ENCODE results near the gene ZFYVE21. TPM values are rescaled to one million over a fixed set of nuclear protein-coding genes. Genes with fewer than 3 reads are reported as not detected.
A peak's percentile ranks its signal among the peaks of the same experiment; 100 is the strongest.
"Not testable (repeated sequence)": the region's sequence is repeated elsewhere in the genome, so short reads cannot be mapped to it uniquely, and the experiment has no call there.

Gene ZFYVE21
- total RNA-seq, 1 donor from 2014 or later: 53.1 TPM

DNA sequence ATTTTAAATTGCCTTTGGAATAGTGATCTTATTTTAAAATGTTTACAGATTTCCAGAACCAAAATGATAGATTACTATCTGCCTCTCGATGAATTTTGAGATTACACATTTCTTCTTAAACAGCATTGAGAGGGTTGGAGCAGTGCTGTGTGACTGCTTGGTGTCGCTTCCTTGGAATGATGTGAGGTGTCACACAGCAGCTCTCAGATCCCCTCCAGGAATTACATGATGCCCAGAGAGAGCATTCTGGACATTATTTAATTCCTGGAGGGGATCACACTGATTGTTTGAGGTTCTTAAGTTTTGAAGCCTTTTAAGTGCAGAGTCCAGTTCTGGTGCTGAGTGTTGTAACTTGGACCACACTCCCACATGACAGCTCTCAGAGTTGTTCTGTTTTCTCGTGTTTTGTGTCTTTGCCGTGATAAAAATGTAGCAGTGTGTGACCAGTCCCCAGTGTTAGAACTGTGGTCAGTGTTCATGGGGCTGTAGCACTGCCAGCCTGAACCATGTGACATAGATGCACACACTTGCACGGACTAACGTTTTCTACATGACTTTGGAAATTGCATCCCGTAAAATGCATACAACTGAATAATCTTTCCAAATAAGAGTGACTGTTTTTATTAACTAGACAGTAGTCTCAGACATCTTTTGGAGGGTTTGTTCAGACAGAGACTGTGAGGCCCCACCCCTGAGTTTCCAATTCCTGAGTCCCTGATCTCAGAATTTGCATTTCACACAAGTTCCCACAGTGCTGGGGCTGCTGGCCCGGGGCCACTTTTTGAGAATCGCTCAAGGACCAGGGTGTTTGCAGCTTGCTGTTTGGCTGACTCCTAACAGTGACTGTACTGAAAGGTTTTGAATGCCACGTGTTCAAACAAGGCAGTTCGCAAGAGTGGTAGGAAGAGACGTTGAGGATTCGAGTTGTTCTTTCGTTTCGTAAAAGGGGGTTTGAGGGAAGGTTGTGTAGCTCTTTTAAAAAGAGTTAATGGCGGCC, 26.4 kb upstream of the ZFYVE21 start:
- DNase-seq (peak; percentile 77), ATAC-seq (peak; percentile 75)
- intact Hi-C loops (cut with micrococcal nuclease): no loop called here

DNA sequence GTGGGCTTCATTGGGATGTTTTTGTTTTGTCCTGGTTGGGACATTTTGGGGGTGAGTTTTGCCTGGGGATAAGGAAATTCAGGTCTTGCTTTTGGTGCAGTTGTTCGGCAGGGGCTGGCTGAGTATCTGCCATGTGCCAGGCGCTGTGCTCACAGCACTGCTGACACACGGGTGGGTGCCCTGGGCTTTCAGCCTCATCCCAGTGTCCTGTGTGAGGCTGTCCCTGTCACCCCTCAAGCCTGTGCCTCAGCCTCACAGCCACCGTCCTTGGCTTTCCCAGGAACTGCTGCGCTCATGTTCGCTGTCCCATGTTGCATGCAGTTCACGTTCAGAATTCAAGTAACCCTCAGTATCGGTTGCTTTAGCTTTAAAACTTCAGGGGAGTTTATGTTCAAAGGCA, 25.3 kb upstream of the ZFYVE21 start:
- no peak for ATAC-seq
- intact Hi-C loops (cut with micrococcal nuclease): no loop called here
- DNase-seq: no peak

DNA sequence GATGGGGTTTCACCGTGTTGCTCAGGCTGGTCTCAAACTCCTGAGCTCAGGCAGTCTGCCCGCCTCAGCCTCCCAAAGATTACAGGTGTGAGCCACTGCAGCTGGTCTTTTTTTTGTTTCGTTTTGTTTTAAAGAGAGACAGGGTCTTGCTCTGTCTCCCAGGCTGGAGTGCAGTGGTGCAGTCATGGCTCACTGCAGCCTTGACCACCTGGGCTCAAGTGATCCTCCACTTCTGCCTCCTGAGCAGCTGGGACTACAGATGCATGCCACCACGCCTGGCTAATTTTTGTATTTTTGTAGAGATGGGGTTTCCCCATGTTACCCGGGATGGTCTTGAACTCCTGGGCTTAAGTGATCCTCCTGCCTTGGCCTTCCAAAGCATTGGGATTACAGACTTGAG, 24.0 kb upstream of the ZFYVE21 start:
- intact Hi-C loops (cut with micrococcal nuclease); DNase-seq; ATAC-seq: not testable (repeated sequence)

DNA sequence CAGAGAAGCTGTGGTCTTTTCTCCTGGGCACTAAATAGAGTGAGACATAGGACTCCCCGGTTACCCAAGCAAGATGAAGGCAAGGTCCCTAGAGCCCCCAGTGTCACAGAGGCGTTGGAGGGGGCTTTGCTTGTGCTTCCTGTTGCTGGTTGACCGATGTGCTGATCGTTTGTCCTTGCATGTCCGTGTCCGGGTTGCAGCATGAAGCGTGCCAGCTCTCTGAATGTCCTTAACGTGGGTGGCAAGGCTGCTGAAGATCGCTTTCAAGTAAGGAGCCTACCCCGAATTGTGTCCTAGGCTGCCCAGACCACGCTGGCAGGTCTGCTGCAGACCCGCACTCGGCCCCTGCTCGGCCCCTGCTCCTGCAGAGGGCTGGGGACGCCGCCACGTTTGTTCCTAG, 23.5 kb upstream of the ZFYVE21 start:
- intact Hi-C loops (cut with micrococcal nuclease): no loop called here
- ATAC-seq (no peak), DNase-seq (no peak)

DNA sequence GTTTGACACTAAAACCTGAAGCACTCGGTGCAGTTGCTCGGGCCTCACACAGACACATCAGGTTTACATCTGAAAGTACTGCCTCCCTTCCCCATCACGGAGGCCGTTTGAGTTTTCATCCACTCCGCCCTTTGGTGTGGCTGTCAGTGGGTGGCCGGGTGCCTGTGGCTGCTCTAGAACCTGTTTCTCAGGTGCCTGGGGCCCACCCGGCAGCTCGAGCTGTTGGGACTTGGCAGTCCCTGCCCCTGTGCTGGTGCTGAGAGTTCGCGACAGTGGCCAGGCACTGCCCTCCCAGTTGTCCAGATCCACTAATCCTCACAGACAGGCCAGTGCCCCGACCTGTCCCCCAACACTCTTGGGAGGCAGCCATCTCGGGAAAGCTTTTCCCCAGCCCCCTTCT, 22.7 kb upstream of the ZFYVE21 start:
- ATAC-seq: no peak
- no peak for DNase-seq
- intact Hi-C loops (cut with micrococcal nuclease): no loop called here

DNA sequence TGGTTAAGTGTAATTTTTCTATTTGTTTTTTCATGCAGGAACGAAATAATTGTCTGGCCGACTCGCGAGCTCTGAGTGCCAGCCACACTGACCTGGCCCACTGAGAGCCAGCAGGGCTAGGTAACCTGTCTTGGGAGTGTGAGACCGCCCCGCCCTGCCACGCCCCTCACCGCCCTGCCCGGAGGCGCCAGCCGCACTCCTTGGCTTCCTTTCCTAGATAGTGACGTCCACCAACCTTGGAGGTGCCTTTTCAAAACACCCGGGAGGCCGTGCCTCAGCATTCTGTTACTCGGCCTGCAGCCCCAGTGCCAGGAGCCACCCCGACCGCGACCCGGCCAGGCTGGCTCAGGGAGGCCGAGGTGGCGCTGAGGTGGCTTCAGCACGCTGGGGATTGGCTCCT, 22.1 kb upstream of the ZFYVE21 start:
- ATAC-seq (no peak), DNase-seq (no peak)
- intact Hi-C loops (cut with micrococcal nuclease): no loop called here

DNA sequence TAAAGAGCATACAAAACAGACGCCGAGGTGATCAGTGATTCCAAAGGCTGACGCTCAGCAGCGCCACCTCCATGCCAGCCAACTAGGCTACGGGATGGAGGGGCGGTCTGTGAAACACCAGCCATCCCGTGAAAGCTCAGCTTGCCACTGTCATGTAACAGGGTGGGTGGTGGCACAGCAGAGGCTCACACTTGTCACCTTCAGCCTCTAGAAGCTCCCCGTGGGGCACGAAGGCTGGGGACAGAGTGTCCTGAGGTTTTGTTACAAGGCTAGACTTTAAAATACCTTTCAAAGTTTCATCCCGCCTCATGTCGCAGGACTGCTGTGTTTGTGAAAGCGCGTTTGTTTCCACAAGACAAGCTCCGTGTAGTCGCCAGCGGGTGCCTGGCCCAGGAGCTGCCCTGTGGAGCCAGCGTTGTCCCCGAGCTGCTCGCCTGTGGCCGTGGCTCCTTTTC, 21.0 kb upstream of the ZFYVE21 start:
- no peak for DNase-seq
- intact Hi-C loops (cut with micrococcal nuclease): no loop called here
- ATAC-seq: no peak

DNA sequence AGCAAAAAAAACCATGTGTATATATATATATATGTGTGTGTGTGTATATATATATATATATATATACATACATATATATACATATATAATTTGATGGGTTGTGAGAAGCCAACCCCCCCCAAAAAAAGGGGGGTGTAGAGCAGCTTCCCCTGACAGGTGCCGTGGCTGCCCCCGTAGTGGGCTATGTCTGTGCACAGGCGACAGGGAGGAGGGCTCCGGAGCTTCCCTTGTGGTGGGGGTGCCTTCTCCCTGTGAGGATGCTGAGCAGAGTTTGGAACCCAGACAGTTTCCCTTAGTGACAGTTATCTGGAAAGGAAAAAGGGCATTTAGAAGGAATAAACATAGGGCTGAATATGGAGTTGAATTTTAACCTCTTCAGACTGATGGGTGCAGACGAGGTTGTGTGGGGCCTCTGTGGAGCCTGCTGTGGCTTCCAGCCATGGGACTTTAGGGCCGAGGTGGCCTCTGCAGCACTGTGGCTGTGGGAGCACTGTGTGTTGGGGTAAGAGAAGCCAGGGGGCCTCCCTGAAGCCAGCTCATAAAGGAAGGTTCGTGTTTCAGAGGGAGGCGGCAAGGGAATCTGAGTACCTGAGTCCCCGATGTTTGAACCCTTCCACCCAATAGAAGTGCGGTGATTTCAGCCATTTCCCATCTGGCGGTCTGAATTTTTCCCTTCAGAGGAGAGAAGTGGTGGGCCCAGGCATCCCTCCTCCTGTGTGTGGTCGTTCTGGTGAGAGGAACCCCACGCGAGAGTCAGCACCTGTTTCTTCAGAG, 20.1 kb upstream of the ZFYVE21 start:
- ATAC-seq (no peak), DNase-seq (no peak)
- intact Hi-C loops (cut with micrococcal nuclease): no loop called here

DNA sequence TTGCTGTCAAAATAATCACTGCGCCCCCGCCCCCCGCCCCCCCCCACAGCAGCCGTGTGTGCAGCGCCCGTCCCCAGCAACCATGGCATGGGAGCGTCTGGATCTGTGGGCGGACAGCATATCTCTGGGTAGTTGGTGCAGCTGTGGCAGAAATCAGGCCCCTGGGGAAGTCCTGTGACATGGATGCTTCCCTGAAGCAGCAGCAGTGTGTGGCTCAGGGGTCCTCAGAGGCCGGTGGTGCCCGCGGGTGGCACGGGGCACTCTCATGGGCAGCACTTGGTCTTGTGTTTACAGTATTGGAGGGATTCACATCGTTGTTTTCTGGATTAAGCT, 19.6 kb upstream of the ZFYVE21 start:
- ATAC-seq: no peak
- DNase-seq: no peak
- intact Hi-C loops (cut with micrococcal nuclease): no loop called here

DNA sequence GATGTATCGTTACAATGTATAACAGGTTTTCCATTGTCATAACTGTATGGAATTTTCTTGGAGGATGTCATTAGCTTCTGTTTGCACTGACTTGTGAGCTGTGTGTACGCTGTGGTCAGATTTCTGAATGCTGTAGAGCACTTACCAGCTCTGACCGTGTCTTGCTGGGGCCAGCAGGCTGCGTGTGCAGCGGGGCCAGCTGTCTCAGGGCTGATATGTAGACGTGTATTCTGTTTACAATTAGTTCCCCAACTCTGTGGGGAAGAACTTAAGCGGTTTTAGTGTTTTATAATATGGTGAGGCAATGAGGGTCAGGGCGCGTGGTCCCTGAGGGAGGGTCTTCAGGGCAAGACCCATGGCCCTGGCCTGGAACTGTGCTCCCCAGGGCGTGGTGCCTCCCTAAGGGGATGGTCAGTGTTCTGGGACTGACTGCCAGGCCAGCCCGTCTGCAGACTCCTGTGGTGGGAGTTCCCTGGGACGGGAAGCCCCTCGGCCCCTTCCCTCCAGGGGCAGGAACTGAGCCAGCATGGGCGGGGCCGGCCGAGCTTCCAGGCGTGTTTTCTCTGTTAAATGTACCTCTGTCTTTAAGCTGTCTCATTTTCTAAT, 19.0 kb upstream of the ZFYVE21 start:
- intact Hi-C loops (cut with micrococcal nuclease): no loop called here
- ATAC-seq: peak; percentile 61
- DNase-seq: peak; percentile 80

DNA sequence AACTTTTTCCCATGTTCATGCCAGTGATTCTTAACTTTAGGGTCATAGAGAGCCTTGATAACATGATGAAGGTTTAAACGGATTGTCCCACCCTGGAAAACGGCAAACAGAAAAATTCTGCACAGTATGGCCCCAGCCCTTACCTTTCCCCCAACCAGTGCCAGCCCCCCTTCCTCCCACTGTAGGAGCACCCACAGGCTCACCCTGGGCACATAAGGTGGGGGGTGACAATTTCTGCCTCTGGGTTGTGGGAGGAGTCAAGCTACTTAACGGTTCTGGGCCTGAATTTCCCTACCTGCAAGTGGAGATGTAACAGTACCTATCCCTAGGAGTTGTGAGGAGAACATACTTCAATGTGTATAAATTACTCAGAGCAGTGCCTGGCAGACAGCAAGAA, 18.4 kb upstream of the ZFYVE21 start:
- no peak for DNase-seq
- ATAC-seq: no peak
- intact Hi-C loops (cut with micrococcal nuclease): no loop called here

DNA sequence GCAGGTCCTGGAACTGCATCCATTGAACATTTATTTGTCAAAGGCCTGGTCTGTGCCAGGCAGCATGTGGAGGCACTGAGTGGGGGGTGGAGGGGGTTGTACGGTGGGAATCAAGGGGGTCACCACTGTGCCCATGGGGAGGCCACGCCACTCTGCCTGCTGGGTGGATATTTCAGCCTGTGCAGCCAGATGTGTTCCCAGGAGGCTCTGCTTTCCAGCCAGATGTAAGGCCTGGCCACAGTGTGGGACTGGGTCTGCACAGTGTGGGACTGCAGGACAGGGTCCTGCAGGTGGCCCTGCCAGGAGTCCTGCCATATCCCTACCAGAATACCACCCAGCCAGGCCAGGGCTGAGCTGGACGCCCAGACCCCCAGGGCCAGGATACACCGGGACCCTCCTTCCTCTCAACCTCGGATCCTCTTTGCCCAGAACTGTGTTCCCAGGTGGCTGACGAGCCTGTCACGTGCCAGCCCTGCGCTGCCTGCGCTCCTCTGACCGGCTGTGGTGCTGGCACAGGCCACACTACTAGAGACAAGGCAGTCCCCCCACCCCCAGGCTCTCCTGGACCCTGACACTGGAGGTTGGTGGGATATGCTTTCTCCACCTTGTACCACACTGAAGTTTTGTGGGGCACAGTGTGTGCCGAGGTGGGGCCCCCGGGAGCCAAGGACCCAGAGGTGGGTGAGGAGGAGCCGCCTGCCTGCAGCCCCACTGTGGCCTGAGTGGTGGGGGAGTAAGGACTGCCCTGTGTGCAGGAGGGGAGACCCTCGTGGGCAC, 17.8 kb upstream of the ZFYVE21 start:
- DNase-seq (no peak), ATAC-seq (no peak)
- intact Hi-C loops (cut with micrococcal nuclease): no loop called here

DNA sequence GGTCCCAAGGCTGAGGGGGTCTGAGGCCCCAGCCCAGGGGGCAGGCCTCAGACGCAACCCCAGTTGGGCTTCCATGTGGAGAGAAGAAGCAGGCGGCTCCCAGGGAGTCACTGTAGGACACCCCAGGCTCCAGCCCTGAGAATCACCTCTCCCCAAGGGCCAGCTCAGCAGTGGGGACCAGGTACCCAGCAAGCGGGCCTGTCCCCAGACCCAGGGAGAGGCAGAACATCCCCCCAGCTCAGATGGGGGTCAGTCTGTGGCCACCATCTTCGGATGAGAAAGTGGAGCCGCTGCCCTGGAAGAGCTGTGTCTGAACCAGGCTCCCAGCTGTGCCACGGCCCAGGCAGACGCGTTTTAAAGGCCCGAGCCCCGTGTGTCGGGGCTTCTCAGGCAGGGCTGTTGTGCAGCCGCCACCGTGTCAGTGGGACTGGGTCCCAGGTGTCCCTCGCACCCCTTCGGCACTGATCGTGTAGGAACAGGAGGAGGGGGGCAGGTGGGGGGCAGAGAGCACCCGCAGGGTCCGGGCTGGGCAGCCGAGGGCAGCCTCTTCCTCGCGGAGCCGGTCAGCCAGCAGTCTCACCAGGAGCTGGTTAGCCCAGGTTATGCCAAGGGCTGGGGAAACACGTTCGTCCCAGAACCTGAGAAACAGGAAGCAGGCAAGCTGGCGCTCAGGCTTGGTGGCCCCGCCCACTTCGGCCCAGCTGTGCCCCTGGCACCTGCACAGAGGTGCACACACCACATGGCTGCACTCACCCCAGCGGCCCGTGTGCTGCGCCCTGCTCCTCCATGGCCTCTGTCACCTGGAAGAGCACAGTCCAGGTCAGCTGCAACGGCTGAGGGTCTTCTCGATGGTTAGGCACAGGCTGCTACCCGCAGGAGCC, 17.0 kb upstream of the ZFYVE21 start:
- DNase-seq: no peak
- no peak for ATAC-seq
- intact Hi-C loops (cut with micrococcal nuclease): no loop called here

DNA sequence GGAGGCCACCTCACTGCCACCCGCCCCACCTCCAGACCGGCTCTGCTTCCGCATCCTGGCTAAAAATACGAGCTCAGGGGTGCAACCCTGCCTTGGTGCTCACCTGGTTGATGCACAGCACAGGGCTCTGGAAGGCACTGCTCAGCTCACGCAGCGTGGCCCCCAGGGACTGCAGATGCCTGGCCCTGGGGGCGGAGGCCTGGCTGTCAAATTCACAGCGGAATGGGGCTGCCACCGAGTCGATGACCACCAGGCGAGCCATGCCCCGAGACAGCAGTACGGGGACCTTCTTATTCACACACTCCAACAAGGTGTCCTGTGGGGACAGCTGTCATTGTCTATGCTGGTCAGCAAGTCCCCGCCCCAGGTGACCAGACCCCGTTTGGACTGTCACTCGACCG, 16.3 kb upstream of the ZFYVE21 start:
- DNase-seq (no peak), ATAC-seq (no peak)
- intact Hi-C loops (cut with micrococcal nuclease): no loop called here

DNA sequence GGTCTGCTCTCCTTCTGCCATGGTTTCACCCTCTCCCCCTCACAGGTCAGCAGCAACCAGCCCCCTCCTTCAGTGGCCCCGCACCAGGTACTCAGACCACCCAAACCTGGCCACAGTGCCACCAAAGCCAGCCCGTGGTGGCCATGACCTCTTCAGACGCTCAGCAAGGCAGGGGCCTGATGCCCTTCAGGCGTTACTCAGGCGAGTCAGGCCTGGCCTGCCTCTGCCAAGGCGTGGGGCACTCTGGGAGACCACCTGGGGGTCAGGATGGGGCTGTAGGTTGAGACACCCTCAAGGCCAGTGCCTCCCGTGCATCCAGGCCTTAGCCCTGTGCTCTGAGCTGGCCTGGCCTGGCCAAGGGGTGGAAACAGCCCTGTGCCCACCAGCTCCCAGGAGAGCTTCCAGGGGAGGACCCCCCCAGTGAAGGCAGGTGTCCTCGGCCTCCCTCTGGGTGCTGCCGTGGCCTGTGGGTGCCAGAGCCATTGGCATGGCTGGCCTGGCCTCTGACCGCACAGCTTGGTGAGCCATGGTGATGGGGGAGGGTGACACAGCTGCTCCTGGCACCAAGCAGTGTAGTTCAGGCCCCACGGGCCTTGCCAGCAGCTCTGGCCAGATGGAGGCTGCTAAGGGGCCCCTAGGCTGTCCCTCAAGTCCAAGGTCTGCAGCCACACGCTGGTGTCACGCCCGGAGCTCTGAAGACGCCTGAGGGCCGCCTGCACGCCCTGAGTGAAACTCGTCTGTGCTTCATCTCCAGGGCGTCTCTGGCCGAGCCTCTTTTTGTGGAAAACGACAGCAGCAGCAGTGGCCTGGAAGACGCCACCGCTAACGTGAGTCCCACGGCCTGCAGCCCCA, 15.5 kb upstream of the ZFYVE21 start:
- intact Hi-C loops (cut with micrococcal nuclease): no loop called here
- DNase-seq (peak; percentile 68), ATAC-seq (peak; percentile 49)

DNA sequence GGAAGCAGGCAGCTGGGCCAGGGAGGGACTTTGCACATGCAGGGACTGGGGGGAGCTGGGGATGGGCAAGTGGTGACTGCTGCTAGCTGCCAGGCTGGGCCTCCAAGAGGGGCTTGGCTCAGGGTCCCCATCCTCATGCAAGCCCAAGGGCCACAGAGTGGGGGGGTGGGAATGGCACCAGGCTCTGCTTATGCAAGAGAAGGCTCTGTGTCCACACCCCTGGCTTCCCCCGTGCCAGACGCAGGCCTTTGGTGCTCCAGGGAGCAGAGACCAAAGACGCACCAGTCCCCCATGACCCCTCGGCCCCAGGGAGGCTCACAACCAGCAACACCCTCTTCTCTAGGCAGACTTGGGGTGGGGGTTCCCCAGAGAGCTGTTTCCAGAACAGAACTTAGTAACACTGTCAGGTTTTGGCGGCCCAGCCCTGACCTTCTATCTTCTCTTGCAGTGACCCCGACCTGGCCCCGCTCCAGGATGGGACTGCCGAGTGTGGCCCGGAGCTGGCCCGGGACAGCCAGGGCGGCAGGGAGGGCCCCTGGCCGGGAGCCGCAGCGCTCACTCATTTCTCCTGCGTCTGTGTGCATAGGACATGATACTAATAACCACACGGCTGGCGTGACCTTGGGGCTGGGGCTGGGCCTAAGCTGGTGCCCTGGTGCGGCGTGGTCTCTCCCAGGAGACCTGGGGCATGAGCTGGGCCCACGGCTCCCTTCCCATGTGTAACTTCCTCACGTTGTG, 14.7 kb upstream of the ZFYVE21 start:
- intact Hi-C loops (cut with micrococcal nuclease): no loop called here
- DNase-seq: peak; percentile 59
- peak; percentile 8 for ATAC-seq

DNA sequence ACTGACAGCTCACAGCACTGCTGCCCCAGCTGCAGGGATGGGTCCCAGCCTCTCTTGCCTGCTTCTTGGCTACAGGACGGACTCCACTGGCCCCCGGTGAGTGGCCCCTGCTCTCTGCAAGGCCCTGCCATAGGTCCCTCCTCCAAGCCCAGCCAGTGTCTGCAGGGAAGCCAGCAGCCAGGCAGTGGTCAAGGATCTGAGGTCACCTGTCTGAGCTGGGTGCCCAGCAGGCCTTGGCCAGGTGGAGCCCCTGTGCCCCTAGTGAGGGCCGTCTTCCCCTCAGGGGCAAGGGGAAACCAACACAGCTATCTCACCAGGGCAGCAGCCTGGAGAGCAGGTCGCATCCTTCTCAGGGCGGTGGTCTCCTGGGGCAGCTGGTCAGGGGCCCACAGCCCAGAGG, 13.5 kb upstream of the ZFYVE21 start:
- ATAC-seq (no peak), DNase-seq (peak; percentile 25)
- intact Hi-C loops (cut with micrococcal nuclease): no loop called here

All from left ventricle myocardium superior (tissue), 1 donor.